Measurements from ENCODE around the gene SERPINE1.

DNA sequence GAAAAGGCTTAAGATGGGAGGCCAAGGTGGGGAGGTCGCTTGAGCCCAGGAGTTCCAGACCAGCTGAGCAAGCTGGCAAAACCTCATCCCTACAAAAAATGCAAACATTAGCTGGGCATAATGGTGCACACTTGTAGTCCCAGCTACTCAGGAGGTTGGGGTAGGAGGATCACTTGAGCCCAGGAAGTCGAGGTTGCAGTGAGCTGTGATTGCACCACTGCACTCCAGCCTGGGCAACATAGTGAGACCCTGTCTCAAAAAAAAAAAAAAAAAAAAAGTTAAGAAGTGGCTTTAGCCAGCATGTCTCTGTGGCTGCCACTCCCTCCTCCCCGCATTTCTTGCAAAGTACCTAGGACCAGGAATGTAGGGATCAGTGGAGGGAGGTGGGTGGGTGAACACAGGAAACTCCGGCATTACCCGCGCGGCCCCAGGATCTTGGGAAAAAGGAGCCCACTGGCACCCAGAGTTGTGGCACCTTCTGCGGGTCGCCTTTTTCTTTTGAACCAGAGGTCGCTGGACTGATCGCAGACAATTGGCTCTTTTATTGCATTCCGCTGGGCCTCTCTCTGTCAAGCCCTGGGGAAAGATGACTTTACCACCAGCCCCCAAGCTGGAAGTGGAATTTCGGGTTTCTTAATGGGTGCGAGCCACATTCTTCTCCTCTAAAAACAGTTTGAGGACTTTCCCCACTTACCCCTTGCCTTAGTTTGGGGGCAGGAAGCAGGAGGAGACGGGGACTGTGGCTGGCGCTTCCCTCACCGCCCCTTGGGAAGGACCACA lies 35.0 kb downstream of the SERPINE1 start:
- TF ChIP-seq, protein P1, sequence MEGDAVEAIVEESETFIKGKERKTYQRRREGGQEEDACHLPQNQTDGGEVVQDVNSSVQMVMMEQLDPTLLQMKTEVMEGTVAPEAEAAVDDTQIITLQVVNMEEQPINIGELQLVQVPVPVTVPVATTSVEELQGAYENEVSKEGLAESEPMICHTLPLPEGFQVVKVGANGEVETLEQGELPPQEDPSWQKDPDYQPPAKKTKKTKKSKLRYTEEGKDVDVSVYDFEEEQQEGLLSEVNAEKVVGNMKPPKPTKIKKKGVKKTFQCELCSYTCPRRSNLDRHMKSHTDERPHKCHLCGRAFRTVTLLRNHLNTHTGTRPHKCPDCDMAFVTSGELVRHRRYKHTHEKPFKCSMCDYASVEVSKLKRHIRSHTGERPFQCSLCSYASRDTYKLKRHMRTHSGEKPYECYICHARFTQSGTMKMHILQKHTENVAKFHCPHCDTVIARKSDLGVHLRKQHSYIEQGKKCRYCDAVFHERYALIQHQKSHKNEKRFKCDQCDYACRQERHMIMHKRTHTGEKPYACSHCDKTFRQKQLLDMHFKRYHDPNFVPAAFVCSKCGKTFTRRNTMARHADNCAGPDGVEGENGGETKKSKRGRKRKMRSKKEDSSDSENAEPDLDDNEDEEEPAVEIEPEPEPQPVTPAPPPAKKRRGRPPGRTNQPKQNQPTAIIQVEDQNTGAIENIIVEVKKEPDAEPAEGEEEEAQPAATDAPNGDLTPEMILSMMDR (IDR thresholded peaks at IDR 0.05), result no peak
- no peak for TF ChIP-seq POLR2A (IDR thresholded peaks at IDR 0.05)
- TF ChIP-seq POLR2AphosphoS5 (IDR thresholded peaks at IDR 0.05), result no peak

Measured in prostate gland (tissue), 2 donors.